ENCODE results near the gene ADAT2.

DNA sequence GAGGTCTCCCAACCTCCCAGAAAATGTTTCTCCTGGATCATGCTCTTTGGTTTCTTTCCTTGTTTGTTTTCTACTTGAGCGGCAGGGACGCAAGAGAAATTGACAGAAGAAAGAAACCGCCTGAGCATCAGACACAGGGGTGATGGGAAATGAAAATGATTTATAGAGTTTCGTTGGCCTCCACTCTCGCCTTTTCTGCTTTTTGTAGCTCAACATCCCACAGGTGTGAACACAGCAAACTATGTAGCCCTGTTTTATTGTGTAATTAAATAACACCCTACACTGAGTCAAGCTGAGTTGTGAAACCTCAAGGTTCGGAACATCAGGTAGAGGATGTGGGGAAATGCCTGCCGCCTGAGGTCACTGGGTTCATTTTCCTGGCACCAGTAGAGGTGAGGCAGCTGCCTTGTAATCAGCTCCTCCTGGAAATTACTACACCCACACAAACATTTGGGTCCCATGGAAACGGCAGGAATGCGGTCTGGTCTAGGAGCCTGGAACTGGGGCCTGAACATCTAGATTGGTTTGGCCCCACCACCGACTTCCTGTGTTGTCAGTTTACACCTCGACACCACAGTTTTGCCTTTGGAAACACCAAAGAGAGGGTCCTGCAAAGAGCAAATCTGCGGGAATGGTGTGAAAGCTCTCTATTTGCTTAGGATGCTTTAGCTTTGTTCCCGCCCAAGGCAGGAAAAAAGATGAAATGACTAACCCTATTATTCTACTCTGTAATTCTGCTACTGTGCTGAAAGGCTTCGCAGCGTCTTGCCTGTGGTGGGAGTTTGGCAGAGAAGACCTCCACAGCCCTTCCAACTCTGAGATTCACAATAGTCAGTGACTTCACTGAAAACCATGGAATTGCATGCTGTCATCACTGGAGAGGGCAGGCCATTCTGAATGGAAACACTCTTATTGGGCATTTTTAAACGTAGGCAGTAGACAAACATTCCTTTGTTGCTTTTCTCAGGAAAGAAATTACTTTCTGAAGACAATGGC, 53.0 kb downstream of the ADAT2 start:
- TF ChIP-seq, protein P1, sequence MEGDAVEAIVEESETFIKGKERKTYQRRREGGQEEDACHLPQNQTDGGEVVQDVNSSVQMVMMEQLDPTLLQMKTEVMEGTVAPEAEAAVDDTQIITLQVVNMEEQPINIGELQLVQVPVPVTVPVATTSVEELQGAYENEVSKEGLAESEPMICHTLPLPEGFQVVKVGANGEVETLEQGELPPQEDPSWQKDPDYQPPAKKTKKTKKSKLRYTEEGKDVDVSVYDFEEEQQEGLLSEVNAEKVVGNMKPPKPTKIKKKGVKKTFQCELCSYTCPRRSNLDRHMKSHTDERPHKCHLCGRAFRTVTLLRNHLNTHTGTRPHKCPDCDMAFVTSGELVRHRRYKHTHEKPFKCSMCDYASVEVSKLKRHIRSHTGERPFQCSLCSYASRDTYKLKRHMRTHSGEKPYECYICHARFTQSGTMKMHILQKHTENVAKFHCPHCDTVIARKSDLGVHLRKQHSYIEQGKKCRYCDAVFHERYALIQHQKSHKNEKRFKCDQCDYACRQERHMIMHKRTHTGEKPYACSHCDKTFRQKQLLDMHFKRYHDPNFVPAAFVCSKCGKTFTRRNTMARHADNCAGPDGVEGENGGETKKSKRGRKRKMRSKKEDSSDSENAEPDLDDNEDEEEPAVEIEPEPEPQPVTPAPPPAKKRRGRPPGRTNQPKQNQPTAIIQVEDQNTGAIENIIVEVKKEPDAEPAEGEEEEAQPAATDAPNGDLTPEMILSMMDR (IDR thresholded peaks at IDR 0.05): no peak
- TF ChIP-seq POLR2A (IDR thresholded peaks at IDR 0.05): no peak
